Brain microvascular endothelial cell (primary cell): ENCODE measurements around the gene DTHD1.

Experiments
- DNase-seq: peaks from one replicate; pipeline ENCODE4 v3.0.0-alpha.2; 2020
- H3K27ac ChIP-seq: fragments of 250-450 bp; sonication (Bioruptor Pico); 2 replicates; pipeline ENCODE4 v1.5.1; 2020; ENCODE audit warnings: mild to moderate bottlenecking, moderate library complexity
- H3K27me3 ChIP-seq: fragments of 250-450 bp; sonication (Bioruptor Pico); replicated peaks from 2 replicates; pipeline ENCODE4 v1.5.1; 2020; ENCODE audit warnings: mild to moderate bottlenecking
- H3K36me3 ChIP-seq: fragments of 250-450 bp; sonication (Bioruptor Pico); replicated peaks from 2 replicates; pipeline ENCODE4 v1.5.1; 2020; ENCODE audit warnings: mild to moderate bottlenecking
- H3K4me3 ChIP-seq: 2 replicates; pipeline ENCODE4 v1.5.1; 2011; ENCODE audit warnings: low read depth, mild to moderate bottlenecking, control low read depth, low read length, moderate library complexity
- in situ Hi-C: cut with HindIII; loops from 2 replicates; pipeline ENCODE4 v1.10.0; 2017; ENCODE audit warnings: low sequenced_read_pairs, low pct_ligation_motif_present
- TF ChIP-seq, protein P1 (sequence below): IDR thresholded peaks from 2 replicates; pipeline ENCODE4 v1.5.1; 2011; ENCODE audit warnings: low read depth, mild to moderate bottlenecking, moderate library complexity, low read length, control low read depth, inconsistent platforms; ENCODE audit errors: missing control alignments

The DTHD1 gene

DNA sequence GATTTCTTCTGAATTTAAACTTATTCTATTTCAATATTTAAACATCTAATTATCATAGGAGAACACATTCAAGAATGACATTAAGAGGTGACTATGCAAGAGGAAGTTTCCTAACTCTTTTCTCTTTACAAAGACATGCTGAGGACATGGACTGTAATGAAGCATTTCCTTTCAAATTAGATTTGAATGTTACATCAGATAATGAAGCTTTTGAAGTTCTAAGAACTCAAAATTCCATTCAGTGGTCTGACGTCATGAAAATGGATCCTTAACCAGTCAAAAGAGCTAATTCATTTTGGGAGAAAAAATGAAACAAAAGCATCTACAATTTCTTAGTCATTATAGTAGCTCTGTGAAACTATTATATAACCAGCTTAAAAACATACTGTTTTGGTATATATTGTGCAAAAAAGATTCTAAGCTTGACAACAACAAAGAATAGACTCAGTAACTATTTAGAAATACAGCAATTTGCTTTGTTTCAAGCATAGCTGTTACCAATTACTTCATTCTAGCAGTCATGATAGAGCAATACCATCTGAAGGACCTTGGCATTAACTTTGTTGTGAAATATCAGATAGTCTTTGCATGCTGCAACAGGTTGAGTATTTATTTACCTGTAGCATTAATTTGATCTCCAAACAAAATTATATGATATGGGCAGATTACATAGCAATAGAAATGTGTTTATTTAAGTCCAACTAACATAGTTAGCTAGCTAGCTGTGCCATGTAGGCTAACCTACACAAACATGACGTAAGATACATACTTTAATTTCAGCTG, 13.7 kb upstream of the DTHD1 start:
- TF ChIP-seq, protein P1, sequence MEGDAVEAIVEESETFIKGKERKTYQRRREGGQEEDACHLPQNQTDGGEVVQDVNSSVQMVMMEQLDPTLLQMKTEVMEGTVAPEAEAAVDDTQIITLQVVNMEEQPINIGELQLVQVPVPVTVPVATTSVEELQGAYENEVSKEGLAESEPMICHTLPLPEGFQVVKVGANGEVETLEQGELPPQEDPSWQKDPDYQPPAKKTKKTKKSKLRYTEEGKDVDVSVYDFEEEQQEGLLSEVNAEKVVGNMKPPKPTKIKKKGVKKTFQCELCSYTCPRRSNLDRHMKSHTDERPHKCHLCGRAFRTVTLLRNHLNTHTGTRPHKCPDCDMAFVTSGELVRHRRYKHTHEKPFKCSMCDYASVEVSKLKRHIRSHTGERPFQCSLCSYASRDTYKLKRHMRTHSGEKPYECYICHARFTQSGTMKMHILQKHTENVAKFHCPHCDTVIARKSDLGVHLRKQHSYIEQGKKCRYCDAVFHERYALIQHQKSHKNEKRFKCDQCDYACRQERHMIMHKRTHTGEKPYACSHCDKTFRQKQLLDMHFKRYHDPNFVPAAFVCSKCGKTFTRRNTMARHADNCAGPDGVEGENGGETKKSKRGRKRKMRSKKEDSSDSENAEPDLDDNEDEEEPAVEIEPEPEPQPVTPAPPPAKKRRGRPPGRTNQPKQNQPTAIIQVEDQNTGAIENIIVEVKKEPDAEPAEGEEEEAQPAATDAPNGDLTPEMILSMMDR = no peak
- Histone ChIP-seq H3K27me3 (no peaks in the 10 kb centered on the region), H3K4me3 (no peak overlapping the region), H3K36me3 (no peaks in the 10 kb centered on the region), H3K27ac (no peak overlapping the region)
- no peak for DNase-seq
- in situ Hi-C loops = no loop called here

DNA sequence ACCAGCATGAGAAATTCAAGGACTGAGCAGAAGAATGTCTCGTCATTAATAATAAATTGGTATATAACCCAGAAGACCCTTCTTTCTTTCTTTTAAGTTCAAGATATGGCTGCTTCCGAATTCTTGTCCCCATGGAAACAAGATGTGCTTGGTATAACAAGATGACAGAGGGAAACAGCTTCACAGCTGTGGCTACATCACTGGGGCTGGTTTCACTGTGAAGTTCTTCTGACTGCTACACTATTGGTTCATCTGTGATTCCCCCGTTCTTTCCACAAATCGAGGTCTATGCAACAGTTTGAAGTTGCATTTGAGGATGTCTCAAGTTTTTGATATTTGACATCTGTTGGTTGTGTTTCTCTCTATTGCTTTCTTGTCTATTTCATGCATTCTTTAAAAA, 12.3 kb upstream of the DTHD1 start:
- TF ChIP-seq, protein P1 = no peak

GRCh38 chr4:36269533-36270173, 11.8 kb upstream of the DTHD1 start:
- Histone ChIP-seq H3K36me3 (no peaks in the 10 kb centered on the region), H3K4me3 (no peak overlapping the region), H3K27me3 (no peaks in the 10 kb centered on the region), H3K27ac (no peak overlapping the region)
- TF ChIP-seq, protein P1 = no peak
- in situ Hi-C loops = no loop called here
- no peak for DNase-seq

More for the DNA sequence above, 12.3 kb upstream of the DTHD1 start:
- DNase-seq = no peak
- in situ Hi-C loops = no loop called here
- H3K4me3 ChIP-seq = no peak overlapping the region
- H3K36me3 ChIP-seq = no peaks in the 10 kb centered on the region
- no peaks in the 10 kb centered on the region for H3K27me3 ChIP-seq
- no peak overlapping the region for H3K27ac ChIP-seq

- DNase-seq = no peak
- Histone ChIP-seq H3K27me3 (no peaks in the 10 kb centered on the region), H3K4me3 (no peak overlapping the region), H3K36me3 (no peaks in the 10 kb centered on the region), H3K27ac (no peak overlapping the region)
- in situ Hi-C loops = no loop called here
- TF ChIP-seq, protein P1 = no peak
Measured at GRCh38 chr4:36273276-36273675, 8.1 kb upstream of the DTHD1 start.

- in situ Hi-C loops = no loop called here
- Histone ChIP-seq H3K36me3 (no peaks in the 10 kb centered on the region), H3K27me3 (no peaks in the 10 kb centered on the region), H3K4me3 (no peak overlapping the region), H3K27ac (no peak overlapping the region)
- TF ChIP-seq, protein P1 = no peak
- no peak for DNase-seq
Measured at GRCh38 chr4:36274158-36274557, 7.3 kb upstream of the DTHD1 start.
